HG03439 (cell line): ENCODE results near the gene CBFA2T3.

Source experiments
- ATAC-seq: cut with Tn5 transposase; IDR thresholded peaks from one replicate; pipeline ENCODE4 v1.9.1; 2021; ENCODE audit warnings: mild to moderate bottlenecking, moderate library complexity; ENCODE audit not compliant: unreplicated experiment

CBFA2T3 gene

GRCh38 chr16:88911136-88911945 is 65.7 kb downstream of the CBFA2T3 start:
- ATAC-seq = no peak

GRCh38 chr16:88910284-88911135 is 66.5 kb downstream of the CBFA2T3 start:
- ATAC-seq = no peak

DNA sequence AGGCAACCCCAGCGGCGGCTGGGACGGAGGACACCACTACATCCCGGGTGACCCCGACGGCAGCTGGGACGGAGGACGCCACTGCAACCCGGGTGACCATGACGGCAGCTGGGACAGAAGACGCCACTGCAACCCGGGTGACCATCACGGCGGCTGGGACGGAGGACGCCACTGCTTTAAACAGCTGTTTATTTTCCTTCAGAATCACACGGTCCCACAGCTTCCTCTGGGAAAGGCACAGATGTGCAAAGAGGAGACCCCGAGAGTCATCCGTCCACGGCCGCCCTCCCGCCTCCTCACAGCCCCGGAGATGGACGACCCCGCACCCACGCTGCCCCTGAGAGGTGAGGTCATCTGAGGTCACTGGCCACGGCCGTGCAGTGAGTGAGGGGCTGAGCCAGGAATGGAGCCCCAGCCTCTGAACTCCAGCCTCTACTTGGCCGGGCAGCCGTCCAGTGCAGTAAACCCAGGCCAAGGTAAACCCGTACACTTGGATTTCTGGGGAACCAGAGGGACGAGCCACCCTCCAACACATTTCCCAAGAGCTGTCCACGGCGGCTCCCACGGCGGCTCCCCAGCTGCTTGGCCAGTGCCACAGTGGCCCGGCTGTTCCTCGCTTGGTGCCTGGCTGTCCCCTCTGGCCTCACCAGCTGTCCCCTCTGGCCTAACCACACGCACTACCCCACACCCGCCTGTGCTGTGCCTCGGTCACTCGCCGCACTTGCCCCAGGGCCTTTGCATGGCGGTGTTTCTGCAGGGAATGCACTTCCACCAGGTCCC is 67.4 kb downstream of the CBFA2T3 start:
- ATAC-seq = no peak

GRCh38 chr16:88908307-88908706 is 68.7 kb downstream of the CBFA2T3 start:
- ATAC-seq = no peak

GRCh38 chr16:88907768-88908167 is 69.2 kb downstream of the CBFA2T3 start:
- ATAC-seq = no peak

DNA sequence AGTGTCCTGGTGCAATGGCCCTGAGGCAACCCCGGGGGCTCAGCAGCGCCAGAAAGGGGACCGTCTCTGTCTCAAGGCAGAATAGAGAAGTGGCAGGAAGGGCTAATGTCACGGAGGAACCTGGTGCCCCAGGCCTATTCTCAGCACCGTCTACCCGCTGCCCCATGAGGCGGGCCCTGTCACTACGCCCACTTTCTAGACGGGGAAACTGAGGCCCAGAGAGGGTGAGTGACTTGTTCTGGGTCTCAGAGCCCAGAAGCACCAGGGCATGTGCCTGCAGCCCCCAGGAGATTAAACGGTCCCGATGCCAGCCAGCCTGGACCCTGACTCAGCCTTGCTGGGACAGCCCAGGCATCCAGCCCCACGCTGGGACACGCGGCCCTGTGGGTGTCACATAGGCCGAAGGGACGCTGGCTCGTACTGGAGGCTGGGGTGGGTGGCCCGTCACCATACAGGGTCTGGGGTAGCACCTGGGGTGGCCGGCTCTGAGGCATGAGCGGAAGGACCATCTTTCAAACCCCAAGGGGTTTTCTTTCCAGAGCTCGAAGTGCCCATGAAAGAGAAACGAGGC is 70.4 kb downstream of the CBFA2T3 start:
- no peak for ATAC-seq

GRCh38 chr16:88906020-88906419 is 71.0 kb downstream of the CBFA2T3 start:
- ATAC-seq = no peak

- ATAC-seq = no peak
These were observed 71.4 kb downstream of the CBFA2T3 start for GRCh38 chr16:88905563-88905962.

- no peak for ATAC-seq
These were observed 72.2 kb downstream of the CBFA2T3 start for GRCh38 chr16:88904676-88905365.

GRCh38 chr16:88903267-88903666 is 73.7 kb downstream of the CBFA2T3 start:
- no peak for ATAC-seq

DNA sequence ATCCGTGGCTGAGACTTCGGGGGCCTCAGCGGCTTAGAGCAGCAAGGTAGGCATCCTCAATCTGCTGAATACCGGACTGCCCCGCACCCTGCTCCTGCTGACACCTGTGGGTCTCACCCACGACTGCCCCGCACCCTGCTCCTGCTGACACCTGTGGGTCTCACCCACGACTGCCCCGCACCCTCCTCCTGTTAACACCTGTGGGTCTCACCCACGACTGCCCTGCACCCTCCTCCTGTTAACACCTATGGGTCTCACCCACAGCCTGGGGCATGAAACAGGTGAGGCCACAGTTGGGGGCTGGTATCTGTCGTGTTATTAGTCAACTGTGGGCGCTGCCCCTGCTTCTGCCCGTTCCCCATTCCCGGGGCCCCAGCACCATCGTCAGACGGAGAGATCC is 74.3 kb downstream of the CBFA2T3 start:
- ATAC-seq = no peak

GRCh38 chr16:88901718-88902337 is 75.2 kb downstream of the CBFA2T3 start:
- no peak for ATAC-seq

- ATAC-seq = no peak
These were observed 76.3 kb downstream of the CBFA2T3 start for GRCh38 chr16:88900662-88901052.

DNA sequence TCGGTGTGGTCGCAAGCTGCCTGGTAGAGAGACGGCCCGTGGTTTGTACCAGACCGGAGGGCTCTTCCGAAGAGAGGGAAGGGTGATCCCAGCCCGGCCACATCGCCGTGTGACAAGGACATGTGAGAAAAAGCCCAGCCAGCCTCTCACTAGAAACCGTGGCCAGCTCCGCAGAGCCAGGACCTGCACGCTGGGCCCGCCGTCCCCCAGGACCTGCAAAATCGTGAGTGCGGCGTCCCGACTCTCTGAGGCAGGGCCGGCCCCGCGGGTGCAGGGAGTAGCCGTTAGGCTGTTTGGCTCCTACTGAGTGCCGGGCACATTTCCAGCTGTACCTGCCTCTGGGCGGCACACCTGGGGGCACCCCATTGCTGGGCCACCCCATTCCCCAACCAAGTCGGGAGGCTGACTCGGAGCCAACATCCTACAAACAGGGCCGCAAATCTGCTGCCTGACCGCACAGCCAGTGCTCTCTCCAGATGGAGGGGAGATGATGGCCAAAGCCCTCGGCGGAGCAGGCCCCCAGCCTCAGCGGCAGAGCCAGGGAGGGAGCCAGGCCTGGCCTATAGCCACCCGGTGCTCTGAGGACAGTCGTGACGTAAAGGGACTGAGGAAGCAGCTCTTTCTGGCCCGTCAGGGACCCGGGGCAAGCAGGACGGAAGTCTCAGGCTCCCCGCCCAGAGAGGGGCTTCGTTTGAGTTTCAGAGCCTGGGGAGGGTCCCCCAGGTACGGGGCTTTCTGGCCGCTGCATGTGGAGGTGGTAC is 76.9 kb downstream of the CBFA2T3 start:
- ATAC-seq = no peak

GRCh38 chr16:88897696-88898425 is 79.1 kb downstream of the CBFA2T3 start:
- no peak for ATAC-seq

- ATAC-seq = no peak
These were observed 80.6 kb downstream of the CBFA2T3 start for GRCh38 chr16:88896238-88897070.

GRCh38 chr16:88895335-88895734 is 81.7 kb downstream of the CBFA2T3 start:
- no peak for ATAC-seq
